IPS DF 19.7 (cell line): ENCODE data around the gene MARCOL.
"Not testable (repeated sequence)": the region's sequence is repeated elsewhere in the genome, so short reads cannot be mapped to it uniquely, and the experiment has no call there.

Experiments
- DNase-seq: peaks from one replicate; pipeline ENCODE4 v3.0.0-alpha.2; 2013; ENCODE audit warnings: low read depth, low spot score

MARCOL gene

GRCh38 chr5:148267962-148268361 lies 29.6 kb downstream of the MARCOL start:
- no peak for DNase-seq

- no peak for DNase-seq
Observed at GRCh38 chr5:148268566-148268965, 30.2 kb downstream of the MARCOL start, which contains the start of gene SPINK13. SPINK13 (plus strand) TSS chr5:148268794; CDS start chr5:148270073, 1,279 bp downstream.

GRCh38 chr5:148275129-148275528 lies 36.8 kb downstream of the MARCOL start:
- DNase-seq: not testable (repeated sequence)

GRCh38 chr5:148280893-148281292 lies 42.6 kb downstream of the MARCOL start:
- DNase-seq: not testable (repeated sequence)

- DNase-seq: not testable (repeated sequence)
Observed at GRCh38 chr5:148281336-148281735, 43.0 kb downstream of the MARCOL start.

- DNase-seq: no peak
Observed at GRCh38 chr5:148290271-148291195, 52.2 kb downstream of the MARCOL start.
